AG10803 (cell line): Measurements from ENCODE around the gene SLC26A8.
"Not testable (repeated sequence)": the region's sequence is repeated elsewhere in the genome, so short reads cannot be mapped to it uniquely, and the experiment has no call there.

Experiments
- DNase-seq: peaks from one replicate; pipeline ENCODE4 v3.0.0; 2010; ENCODE audit warnings: low read depth
- H3K4me3 ChIP-seq: 2 replicates; pipeline ENCODE4 v1.5.1; 2011; ENCODE audit warnings: mild to moderate bottlenecking, low read length, control low read depth
- TF ChIP-seq, protein P1 (sequence below): conservative IDR thresholded peaks from 2 replicates; pipeline ENCODE4 v1.5.1; 2011; ENCODE audit warnings: mild to moderate bottlenecking, low read length, control low read depth, inconsistent platforms

Gene SLC26A8

DNA sequence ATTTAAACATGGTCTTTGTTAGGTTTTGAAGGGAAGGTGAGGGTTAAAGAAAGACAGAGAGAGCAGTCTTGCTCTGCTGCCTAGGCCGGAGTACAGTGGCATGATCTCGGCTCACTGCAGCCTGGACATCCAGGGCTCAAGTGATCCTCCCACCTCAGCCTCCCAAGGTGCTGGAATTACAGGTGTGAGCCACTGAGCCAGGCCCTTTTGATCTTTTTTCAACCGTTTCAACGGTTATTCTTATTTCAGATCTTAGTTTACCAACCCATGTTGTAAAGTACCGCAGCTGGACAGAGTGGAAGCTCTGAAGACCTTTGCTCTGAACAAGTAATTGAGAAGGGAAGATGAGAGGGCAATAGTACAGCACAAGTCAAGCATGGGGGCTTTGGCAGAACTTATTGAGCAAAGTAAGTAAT is 102.3 kb downstream of the SLC26A8 start:
- H3K4me3 ChIP-seq = no peak overlapping the region
- TF ChIP-seq, protein P1, sequence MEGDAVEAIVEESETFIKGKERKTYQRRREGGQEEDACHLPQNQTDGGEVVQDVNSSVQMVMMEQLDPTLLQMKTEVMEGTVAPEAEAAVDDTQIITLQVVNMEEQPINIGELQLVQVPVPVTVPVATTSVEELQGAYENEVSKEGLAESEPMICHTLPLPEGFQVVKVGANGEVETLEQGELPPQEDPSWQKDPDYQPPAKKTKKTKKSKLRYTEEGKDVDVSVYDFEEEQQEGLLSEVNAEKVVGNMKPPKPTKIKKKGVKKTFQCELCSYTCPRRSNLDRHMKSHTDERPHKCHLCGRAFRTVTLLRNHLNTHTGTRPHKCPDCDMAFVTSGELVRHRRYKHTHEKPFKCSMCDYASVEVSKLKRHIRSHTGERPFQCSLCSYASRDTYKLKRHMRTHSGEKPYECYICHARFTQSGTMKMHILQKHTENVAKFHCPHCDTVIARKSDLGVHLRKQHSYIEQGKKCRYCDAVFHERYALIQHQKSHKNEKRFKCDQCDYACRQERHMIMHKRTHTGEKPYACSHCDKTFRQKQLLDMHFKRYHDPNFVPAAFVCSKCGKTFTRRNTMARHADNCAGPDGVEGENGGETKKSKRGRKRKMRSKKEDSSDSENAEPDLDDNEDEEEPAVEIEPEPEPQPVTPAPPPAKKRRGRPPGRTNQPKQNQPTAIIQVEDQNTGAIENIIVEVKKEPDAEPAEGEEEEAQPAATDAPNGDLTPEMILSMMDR = no peak
- no peak for DNase-seq

DNA sequence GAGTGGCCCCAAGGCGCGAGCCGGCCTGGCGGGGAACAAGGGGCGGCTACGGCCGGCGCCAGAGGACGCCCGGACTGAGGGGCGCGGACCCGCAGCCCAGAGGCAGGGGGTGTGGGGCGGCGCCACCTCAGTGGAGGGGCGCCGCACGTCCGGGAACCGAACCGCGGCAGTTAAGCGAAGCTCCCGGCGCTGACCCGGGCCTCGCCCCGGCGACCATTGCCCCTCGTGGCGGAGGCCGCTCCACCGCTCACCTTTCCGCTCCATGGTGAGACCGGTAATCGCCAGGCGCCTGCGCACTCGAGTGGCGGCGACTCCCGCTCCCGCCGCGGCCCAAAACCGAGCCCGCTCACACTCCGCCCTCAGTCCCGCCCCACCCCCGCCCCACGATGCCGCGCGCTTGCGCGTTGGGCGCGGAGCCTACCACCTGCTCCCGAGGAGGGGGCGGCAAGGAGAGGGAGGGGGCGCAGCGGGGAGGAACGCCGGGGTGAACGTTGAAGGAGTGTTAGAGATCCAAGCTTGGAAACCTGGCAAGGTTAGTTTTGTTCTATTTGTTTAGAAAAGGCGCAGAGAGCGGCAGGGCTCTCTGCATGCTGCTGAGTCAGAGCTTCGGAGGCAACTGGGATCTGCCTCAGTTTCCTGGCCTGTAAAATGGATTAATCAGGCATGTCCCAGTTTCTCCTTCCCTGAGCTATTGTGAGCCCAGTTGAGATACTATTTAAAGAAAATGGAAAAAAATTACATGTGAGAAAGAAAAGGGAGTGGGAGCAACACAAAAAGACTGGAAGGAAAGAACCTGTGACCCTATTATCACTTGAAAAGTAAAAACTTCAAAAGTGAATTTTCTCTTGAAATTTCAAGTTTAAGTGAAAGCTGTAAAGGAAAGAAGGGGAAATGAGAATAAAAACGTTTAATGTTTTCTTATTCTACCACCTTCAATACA is 103.4 kb downstream of the SLC26A8 start, which contains the start of gene SRPK1:
TSS of gene SRPK1 (minus strand) at position 306 of the 940 bp plus-strand sequence. CDS start at position 264, 42 bp downstream.
- TF ChIP-seq, protein P1 = no peak

GRCh38 chr6:35919827-35920751 is 104.4 kb downstream of the SLC26A8 start:
- TF ChIP-seq, protein P1 = no peak
- H3K4me3 ChIP-seq = peak overlapping the region; percentile 68
- DNase-seq = peak; percentile 40

More for the DNA sequence above, 103.4 kb downstream of the SLC26A8 start, which contains the start of gene SRPK1:
- peak; percentile 72 for DNase-seq
- H3K4me3 ChIP-seq = peak within 1 kb of the TSS; percentile 68

DNA sequence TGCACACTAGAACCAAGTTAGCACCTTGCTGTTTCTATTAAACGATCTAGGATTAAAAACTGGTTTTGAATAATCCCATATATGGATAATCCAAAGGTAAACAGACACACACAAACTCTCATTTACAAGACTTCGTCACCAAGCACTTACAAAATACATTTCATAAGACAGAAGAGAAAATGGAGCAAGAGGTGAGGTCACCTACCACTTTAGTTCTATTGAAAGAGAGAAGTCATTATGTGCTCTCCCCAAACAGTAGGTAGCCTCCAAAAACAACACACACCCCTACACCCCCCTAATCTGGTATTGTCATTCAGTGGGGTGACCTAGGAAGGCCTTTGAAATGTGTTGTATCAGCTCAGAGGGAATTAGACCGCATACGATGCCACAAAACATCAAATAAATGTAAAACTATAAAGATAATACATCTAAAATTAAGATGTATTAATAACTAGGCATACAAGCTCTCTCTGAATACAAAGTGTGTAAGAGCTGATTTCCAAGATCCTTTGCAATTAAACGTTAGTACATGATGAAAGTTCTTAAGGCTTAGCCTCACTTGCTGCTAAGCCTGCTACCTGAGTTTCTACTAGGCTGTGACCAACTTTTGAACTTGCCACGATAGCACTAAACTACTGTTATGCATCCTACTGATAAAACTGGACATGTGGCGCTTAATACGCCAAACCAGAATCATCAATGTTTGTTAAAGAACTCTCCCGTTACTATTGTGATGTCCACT is 105.2 kb downstream of the SLC26A8 start:
- peak; percentile 12 for DNase-seq
- TF ChIP-seq, protein P1 = no peak
- H3K4me3 ChIP-seq = peak overlapping the region; percentile 68

DNA sequence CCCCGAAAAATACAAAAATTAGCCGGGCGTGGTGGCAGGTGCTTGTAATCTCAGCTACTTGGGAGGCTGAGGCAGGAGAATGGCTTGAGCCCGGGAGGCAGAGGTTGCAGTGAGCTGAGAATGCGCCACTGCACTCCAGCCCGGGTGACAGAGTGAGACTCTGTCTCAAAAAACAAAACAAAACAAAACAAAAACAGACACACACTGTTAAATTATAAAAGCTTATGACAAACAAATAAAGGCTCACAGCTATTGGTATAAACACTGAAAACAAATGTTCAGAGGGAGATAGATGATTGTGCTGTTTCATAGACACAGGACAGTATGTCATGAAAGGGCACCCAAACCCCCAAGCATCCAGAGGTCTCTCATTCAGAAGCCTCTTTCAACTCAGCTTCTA is 107.5 kb downstream of the SLC26A8 start:
- DNase-seq, H3K4me3 ChIP-seq: not testable (repeated sequence)

GRCh38 chr6:35916056-35916455 is 108.4 kb downstream of the SLC26A8 start:
- DNase-seq = no peak
- TF ChIP-seq, protein P1 = no peak

More at GRCh38 chr6:35916056-35916455, 108.4 kb downstream of the SLC26A8 start:
- no peak overlapping the region for H3K4me3 ChIP-seq
